ENCODE data around the gene ZNHIT3. TPM values are rescaled to one million over a fixed set of nuclear protein-coding genes. Genes with fewer than 3 reads are reported as not detected.

The ZNHIT3 gene
- total and polyA plus RNA-seq, 2 of the 13 experiments (the other 11 are each of a cell fraction or from before 2014, with no cell fraction given) = 66.6 to 77.4 TPM

DNA sequence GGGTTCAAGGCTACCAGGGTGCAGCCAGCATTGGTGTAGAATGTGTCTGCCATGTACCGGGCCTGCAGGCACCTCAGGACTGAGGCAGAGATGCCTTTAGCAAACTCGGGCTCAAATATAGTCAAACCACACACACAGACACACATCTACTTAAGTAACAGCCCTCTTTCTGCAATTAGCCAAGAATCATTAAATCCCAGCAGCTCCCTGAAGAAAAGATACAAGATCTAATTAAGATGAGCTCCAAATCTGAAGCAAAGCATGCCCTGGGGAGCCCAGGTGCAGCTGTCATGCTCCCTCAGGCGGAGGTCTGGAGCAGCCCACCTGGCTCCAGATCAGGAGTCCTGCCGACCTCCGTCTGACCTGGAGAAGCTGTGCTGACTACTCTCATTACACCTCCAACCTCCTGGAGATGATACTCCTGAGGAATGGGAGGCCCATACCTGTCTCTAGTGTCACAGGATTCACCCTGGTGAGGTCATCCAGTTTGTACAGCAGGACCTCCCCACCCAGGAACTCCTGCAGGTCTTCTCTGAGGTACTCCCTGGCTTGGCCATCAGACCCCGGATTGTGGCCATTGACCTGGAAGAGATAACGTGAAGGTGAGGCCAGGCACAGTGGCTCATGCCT is 41.3 kb downstream of the ZNHIT3 start (continued):
- TF ChIP-seq, protein P1, sequence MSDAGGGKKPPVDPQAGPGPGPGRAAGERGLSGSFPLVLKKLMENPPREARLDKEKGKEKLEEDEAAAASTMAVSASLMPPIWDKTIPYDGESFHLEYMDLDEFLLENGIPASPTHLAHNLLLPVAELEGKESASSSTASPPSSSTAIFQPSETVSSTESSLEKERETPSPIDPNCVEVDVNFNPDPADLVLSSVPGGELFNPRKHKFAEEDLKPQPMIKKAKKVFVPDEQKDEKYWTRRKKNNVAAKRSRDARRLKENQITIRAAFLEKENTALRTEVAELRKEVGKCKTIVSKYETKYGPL (CRISPR knock-in tag; IDR thresholded peaks at IDR 0.05) = no peak

DNA sequence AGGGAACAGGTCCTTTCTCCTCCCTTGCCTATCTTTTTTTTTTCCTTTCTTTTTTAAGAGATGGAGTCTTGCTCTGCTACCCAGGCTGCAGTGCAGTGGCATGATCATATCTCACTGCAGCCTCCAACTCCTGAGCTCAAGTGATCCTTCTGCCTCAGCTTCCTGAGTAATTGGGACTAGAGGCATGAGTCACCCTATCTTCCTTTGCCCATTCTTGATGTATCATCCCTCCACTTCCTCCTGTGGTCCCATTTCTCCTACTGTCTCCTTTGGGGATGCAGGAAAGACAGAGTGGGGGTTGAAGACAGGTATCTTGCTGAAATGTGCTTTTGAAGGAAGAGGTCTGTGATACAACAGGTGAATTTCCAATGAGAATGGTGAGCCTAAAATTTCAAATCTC is 42.6 kb downstream of the ZNHIT3 start:
- no peak for ATAC-seq
- H3K4me3 ChIP-seq (replicated peaks in 1 of 3; ENCODE audit: insufficient read depth in 1 of 3, low read depth in 2 of 3, low read length in 3 of 3) = no peak overlapping the region
- POLR2A ChIA-PET = no interaction called here

More for the DNA sequence above, 42.6 kb downstream of the ZNHIT3 start:
- Histone ChIP-seq H2AFZ (ENCODE audit: low read length) (no peak overlapping the region), H3K4me2 (ENCODE audit: low read depth, low read length) (no peak overlapping the region), H4K20me1 (ENCODE audit: insufficient read depth, low read length) (no peaks in the 10 kb centered on the region), H3K36me3 (replicated peaks in 1 of 2; ENCODE audit: control insufficient read depth in 1 of 2, insufficient read depth in 2 of 2, low read length in 2 of 2) (peaks cover 30 to 72% of the 10 kb centered on the region in 2 experiments), H3K9me3 (ENCODE audit: low read length) (no peaks in the 10 kb centered on the region), H3K9ac (ENCODE audit: insufficient read depth, low read depth, low read length) (no peak overlapping the region), H3K27ac (ENCODE audit: extremely low read length, insufficient read depth, low read length) (no peak overlapping the region), H3K4me1 (ENCODE audit: insufficient read depth, low read length) (peaks cover 20% of the 10 kb centered on the region), H3K79me2 (ENCODE audit: insufficient read depth, low read length) (peaks cover 13% of the 10 kb centered on the region), H3K27me3 (ENCODE audit: control insufficient read depth in 1 of 2, insufficient read depth in 2 of 2, low read length in 2 of 2) (no peaks in the 10 kb centered on the region)
- DNase-seq (ENCODE audit: low spot score) (no peak), FAIRE-seq (no peak)
- TF ChIP-seq ZKSCAN1 (IDR thresholded peaks at IDR 0.05; ENCODE audit: low read length) = no peak
- TF ChIP-seq ZNF878 (CRISPR knock-in tag; IDR thresholded peaks at IDR 0.05) = no peak
- no peak for TF ChIP-seq POLR2AphosphoS2 (IDR thresholded peaks at IDR 0.05; ENCODE audit: low read depth, low read length)
- no peak for TF ChIP-seq HCFC1 (IDR thresholded peaks at IDR 0.05; ENCODE audit: low read depth, low read length)
- TF ChIP-seq ZNF296 (CRISPR knock-in tag; conservative IDR thresholded peaks at IDR 0.05) = no peak
- TF ChIP-seq TSC22D2 (CRISPR knock-in tag; IDR thresholded peaks at IDR 0.05; ENCODE audit: borderline replicate concordance) = no peak
- TF ChIP-seq SOX13 (IDR thresholded peaks at IDR 0.05) = no peak
- no peak for TF ChIP-seq SOX13 (CRISPR knock-in tag; conservative IDR thresholded peaks at IDR 0.05 in 1 of 2, IDR thresholded peaks at IDR 0.05 in 1 of 2)
- no peak for TF ChIP-seq CREM (IDR thresholded peaks at IDR 0.05)
- TF ChIP-seq CREM (CRISPR knock-in tag; IDR thresholded peaks at IDR 0.05) = no peak
- no peak for TF ChIP-seq ZNF432 (CRISPR knock-in tag; IDR thresholded peaks at IDR 0.05; ENCODE audit: borderline replicate concordance)
- TF ChIP-seq RXRA (CRISPR knock-in tag; IDR thresholded peaks at IDR 0.05) = no peak
- TF ChIP-seq, protein P2, sequence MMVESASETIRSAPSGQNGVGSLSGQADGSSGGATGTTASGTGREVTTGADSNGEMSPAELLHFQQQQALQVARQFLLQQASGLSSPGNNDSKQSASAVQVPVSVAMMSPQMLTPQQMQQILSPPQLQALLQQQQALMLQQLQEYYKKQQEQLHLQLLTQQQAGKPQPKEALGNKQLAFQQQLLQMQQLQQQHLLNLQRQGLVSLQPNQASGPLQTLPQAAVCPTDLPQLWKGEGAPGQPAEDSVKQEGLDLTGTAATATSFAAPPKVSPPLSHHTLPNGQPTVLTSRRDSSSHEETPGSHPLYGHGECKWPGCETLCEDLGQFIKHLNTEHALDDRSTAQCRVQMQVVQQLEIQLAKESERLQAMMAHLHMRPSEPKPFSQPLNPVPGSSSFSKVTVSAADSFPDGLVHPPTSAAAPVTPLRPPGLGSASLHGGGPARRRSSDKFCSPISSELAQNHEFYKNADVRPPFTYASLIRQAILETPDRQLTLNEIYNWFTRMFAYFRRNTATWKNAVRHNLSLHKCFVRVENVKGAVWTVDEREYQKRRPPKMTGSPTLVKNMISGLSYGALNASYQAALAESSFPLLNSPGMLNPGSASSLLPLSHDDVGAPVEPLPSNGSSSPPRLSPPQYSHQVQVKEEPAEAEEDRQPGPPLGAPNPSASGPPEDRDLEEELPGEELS (CRISPR knock-in tag; IDR thresholded peaks at IDR 0.05) = no peak
- no peak for TF ChIP-seq DNMT3B (CRISPR knock-in tag; conservative IDR thresholded peaks at IDR 0.05)
- intact Hi-C loops (cut with micrococcal nuclease; ENCODE audit: unreplicated experiment) = no loop called here
- CTCF ChIA-PET (ENCODE audit: low intra/inter-chr PET ratio, low total read pairs) = no interaction called here
- in situ Hi-C loops (cut with HindIII; ENCODE audit: extremely low pct_ligation_motif_present, low pct_unique_long_range_greater_than_20kb) = no loop called here
- no TSS peak for BruUV-seq (replicated peaks)
